Activated CD4-positive, alpha-beta memory T cell treated with anti-CD3 and anti-CD28 coated beads for 36 hours (primary cell): ENCODE measurements around the gene COL9A2. TPM values are rescaled to one million over a fixed set of nuclear protein-coding genes. Genes with fewer than 3 reads are reported as not detected.
A peak's percentile ranks its signal among the peaks of the same experiment; 100 is the strongest.
"Not testable (repeated sequence)": the region's sequence is repeated elsewhere in the genome, so short reads cannot be mapped to it uniquely, and the experiment has no call there.

Source experiments
- CTCF ChIA-PET: fragments of 350-600 bp; sonication (Branson Sonifier 250); formaldehyde crosslinking; loops from one replicate; lab custom pipeline; 2021; ENCODE audit warnings: antibody characterized with exemption, inconsistent platforms; lab: Charles Lee
- POLR2A ChIA-PET: fragments of 350-600 bp; sonication (Branson Sonifier 250); formaldehyde crosslinking; loops from one replicate; lab custom pipeline; 2021; ENCODE audit warnings: antibody characterized with exemption; lab: Charles Lee
- DNase-seq: peaks from one replicate; pipeline ENCODE4 v3.0.0-alpha.2; 2020
- H3K27ac Mint-ChIP-seq: one replicate; pipeline ENCODE4 v1.8.0; 2021; ENCODE audit warnings: mixed read lengths
- H3K27me3 Mint-ChIP-seq: one replicate; pipeline ENCODE4 v1.8.0; 2021; ENCODE audit warnings: mixed read lengths
- H3K36me3 Mint-ChIP-seq: one replicate; pipeline ENCODE4 v1.8.0; 2021; ENCODE audit warnings: mixed read lengths
- H3K4me1 Mint-ChIP-seq: one replicate; pipeline ENCODE4 v1.8.0; 2021; ENCODE audit warnings: low read depth, mixed read lengths
- H3K4me3 Mint-ChIP-seq: one replicate; pipeline ENCODE4 v1.8.0; 2021; ENCODE audit warnings: mild to moderate bottlenecking, mixed read lengths
- H3K9me3 Mint-ChIP-seq: one replicate; pipeline ENCODE4 v1.8.0; 2021; ENCODE audit warnings: mixed read lengths
- intact Hi-C: fragments of 100-400 bp; cut with micrococcal nuclease; formaldehyde crosslinking; loops from one replicate; pipeline ENCODE4 v1.15.1; 2023
- total RNA-seq, 2 experiments: library from RNA; stranded (reverse); gene quantifications; one replicate each; pipeline ENCODE4 v1.2.3, GENCODE V29; 2021

COL9A2 gene
- total RNA-seq, 2 experiments from 2014 or later: 11.7 to 13.1 TPM

- peak overlapping the region; percentile 10 for H3K4me3 Mint-ChIP-seq
- peak; percentile 58 for DNase-seq
These were observed 27.5 kb upstream of the COL9A2 start for GRCh38 chr1:40344597-40344996.

DNA sequence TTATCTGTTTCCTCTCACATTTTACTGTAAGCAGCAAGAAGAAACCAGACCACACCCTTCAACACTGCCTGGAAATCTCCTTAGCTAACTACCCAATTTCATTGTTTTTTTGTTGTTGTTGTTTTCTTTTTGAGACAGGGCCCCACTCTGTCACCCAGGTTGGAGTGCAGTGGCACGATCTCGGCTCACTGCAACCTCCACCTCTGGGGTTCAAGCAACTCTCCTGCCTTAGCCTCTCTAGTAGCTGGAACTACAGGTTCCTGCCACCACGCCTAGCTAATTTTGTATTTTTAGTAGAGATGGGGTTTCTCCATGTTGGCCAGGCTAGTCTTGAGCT, 25.3 kb upstream of the COL9A2 start:
- intact Hi-C loops: loop anchor here (2.0 kb wide), 1 partner anchor 42 kb away; no protein-coding TSS in a partner anchor

More at GRCh38 chr1:40344597-40344996, 27.5 kb upstream of the COL9A2 start:
- no peaks in the 10 kb centered on the region for H3K9me3 Mint-ChIP-seq
- peak overlapping the region; percentile 36 for H3K27ac Mint-ChIP-seq
- no peaks in the 10 kb centered on the region for H3K36me3 Mint-ChIP-seq
- H3K4me1 Mint-ChIP-seq: peaks cover 51% of the 10 kb centered on the region
- no peaks in the 10 kb centered on the region for H3K27me3 Mint-ChIP-seq
- CTCF ChIA-PET: interaction anchor here (0.7 to 1.5 kb wide), 5 partner anchors 20 to 201 kb away, joined by 4 to 6 read pairs (median 4); no protein-coding TSS in a partner anchor
- intact Hi-C loops: no loop called here
- POLR2A ChIA-PET: interaction anchor here (0.7 kb wide), 1 partner anchor 55 kb away, joined by 4 read pairs; no protein-coding TSS in a partner anchor

DNA sequence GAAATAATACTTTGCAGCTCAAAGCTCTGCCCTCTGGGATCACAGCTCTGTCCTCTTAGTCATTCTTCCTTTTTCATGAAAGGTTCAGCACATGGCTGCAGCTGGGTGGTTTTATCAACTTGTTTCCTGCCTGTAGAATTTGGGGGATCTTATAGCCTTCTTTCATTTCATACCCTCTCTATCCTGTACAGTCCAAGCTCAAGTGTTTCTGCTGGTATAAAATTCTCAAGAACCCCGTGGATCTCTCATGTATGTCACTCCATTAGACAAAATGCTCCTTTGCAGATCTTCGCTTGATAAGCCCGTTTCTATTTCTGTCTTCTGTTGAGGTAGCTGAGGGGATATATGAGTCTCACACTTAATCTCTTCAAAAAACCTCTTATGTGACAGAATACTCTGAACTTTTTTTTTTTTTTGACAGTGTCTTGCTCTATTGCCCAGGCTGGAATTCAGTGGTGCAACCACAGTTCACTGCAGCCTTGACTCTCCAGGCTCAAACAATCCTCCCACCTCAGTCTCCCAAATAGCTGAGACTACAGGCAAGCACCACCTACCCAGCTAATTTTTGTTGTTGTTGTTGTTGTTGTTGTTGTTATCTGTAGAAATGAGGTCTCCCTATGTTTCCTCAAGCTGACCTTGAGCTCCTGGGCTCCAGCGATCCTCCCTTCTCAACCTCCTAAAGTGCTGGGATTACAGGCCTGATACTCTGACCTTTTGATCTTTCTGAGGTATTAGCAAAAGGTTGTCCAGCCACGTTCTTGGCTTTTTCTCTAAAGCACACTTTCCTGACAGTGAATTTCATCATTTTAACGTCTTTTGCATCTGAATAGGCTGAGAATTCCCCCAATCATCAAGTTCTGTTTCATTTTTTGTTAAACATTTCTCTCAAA, 24.6 kb upstream of the COL9A2 start:
- intact Hi-C loops: loop anchor here (1.0 to 2.0 kb wide), 2 partner anchors 43 to 63 kb away; no protein-coding TSS in a partner anchor
- peak overlapping the region; percentile 21 for H3K4me3 Mint-ChIP-seq
- ChIA-PET CTCF (interaction anchor here (0.6 to 9.6 kb wide), 18 partner anchors 21 to 690 kb away, joined by 3 to 282 read pairs (median 3); partner anchors contain the start of genes COL9A2 and SMAP2), POLR2A (interaction anchor here (0.8 to 3.3 kb wide), 10 partner anchors 22 to 192 kb away, joined by 3 to 23 read pairs (median 4); partner anchors contain the start of gene SMAP2)
- peaks cover 60% of the 10 kb centered on the region for H3K4me1 Mint-ChIP-seq
- peak; percentile 40 for DNase-seq
- peak overlapping the region; percentile 91 for H3K27ac Mint-ChIP-seq
- no peaks in the 10 kb centered on the region for H3K36me3 Mint-ChIP-seq
- H3K27me3 Mint-ChIP-seq: no peaks in the 10 kb centered on the region
- H3K9me3 Mint-ChIP-seq: no peaks in the 10 kb centered on the region

More for the DNA sequence above, 25.3 kb upstream of the COL9A2 start:
- POLR2A ChIA-PET: interaction anchor here (1.6 to 3.3 kb wide), 5 partner anchors 22 to 62 kb away, joined by 4 to 23 read pairs (median 11); partner anchors contain the start of gene SMAP2
- Mint-ChIP-seq H3K27ac (peak overlapping the region; percentile 91), H3K4me1 (peaks cover 60% of the 10 kb centered on the region), H3K4me3 (peak overlapping the region; percentile 21)
- H3K9me3 Mint-ChIP-seq, H3K27me3 Mint-ChIP-seq, H3K36me3 Mint-ChIP-seq: not testable (repeated sequence)
- peak; percentile 36 for DNase-seq
- CTCF ChIA-PET: interaction anchor here (0.6 to 9.6 kb wide), 11 partner anchors 21 to 690 kb away, joined by 3 to 282 read pairs (median 4); partner anchors contain the start of gene COL9A2

- intact Hi-C loops: loop anchor here (2.0 kb wide), 1 partner anchor 25 kb away; no protein-coding TSS in a partner anchor
- ChIA-PET CTCF (interaction anchor here (0.6 to 9.6 kb wide), 63 partner anchors 9 to 537 kb away, joined by 3 to 282 read pairs (median 5); partner anchors contain the start of genes COL9A2, EXO5 and SMAP2), POLR2A (interaction anchor here (1.1 to 2.5 kb wide), 4 partner anchors 178 to 197 kb away, joined by 3 to 9 read pairs (median 5); no protein-coding TSS in a partner anchor)
- no peaks in the 10 kb centered on the region for H3K36me3 Mint-ChIP-seq
- H3K27me3 Mint-ChIP-seq: no peaks in the 10 kb centered on the region
- H3K4me3 Mint-ChIP-seq: no peak overlapping the region
- no peak overlapping the region for H3K27ac Mint-ChIP-seq
- H3K4me1 Mint-ChIP-seq: peaks cover 52% of the 10 kb centered on the region
- no peaks in the 10 kb centered on the region for H3K9me3 Mint-ChIP-seq
- no peak for DNase-seq
These were observed 22.6 kb upstream of the COL9A2 start for GRCh38 chr1:40339420-40340323.

DNA sequence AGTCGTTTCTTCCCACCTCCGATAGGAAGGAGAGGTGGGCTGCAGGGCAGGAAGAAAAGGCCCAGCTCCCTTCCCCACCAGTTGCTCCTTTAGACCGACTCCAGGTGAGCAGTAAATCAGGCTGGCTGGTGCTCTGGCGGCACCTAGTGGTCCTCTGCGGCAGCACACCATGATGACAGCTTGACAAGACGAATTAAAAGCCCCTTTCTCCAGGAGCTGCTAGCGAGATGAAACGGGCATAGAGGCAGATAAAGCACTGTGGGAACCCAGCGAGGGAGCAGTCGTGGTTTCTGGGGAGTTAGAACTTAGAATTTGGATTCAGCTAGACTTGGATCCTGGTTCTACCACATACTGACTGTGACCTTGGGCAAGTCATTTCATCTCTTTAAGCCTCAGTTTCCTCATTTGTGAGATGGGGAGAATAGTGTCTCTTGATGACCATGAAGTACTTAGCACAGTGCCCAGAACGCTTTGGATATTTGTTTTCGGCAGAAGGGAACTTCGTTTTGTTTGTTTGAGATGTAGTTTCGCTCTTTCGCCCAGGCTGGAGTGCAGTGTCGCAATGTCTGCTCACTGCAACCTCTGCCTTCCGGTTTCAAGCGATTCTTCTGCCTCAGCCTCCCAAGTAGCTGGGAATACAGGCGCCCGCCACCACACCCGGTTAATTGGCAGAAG, 21.8 kb upstream of the COL9A2 start:
- intact Hi-C loops: loop anchor here (1.0 to 2.0 kb wide), 6 partner anchors 24 to 261 kb away; no protein-coding TSS in a partner anchor
- Mint-ChIP-seq H3K4me3 (peak overlapping the region; percentile 4), H3K27me3 (no peaks in the 10 kb centered on the region), H3K9me3 (no peaks in the 10 kb centered on the region), H3K4me1 (peaks cover 45% of the 10 kb centered on the region), H3K27ac (peak overlapping the region; percentile 2), H3K36me3 (no peaks in the 10 kb centered on the region)
- CTCF ChIA-PET: interaction anchor here (0.6 to 9.6 kb wide), 79 partner anchors 10 to 1269 kb away, joined by 3 to 282 read pairs (median 5); partner anchors contain the start of genes COL9A2, EXO5 and SMAP2
- DNase-seq: peak; percentile 95
- POLR2A ChIA-PET: interaction anchor here (0.6 to 2.5 kb wide), 5 partner anchors 35 to 196 kb away, joined by 3 to 9 read pairs (median 5); no protein-coding TSS in a partner anchor

- ChIA-PET POLR2A (interaction anchor here (2.5 kb wide), 1 partner anchor 185 kb away, joined by 9 read pairs; no protein-coding TSS in a partner anchor), CTCF (interaction anchor here (0.7 to 9.6 kb wide), 22 partner anchors 9 to 418 kb away, joined by 3 to 282 read pairs (median 9); partner anchors contain the start of gene COL9A2)
- no peak overlapping the region for H3K4me3 Mint-ChIP-seq
- no peaks in the 10 kb centered on the region for H3K36me3 Mint-ChIP-seq
- no peak for DNase-seq
- H3K27me3 Mint-ChIP-seq: no peaks in the 10 kb centered on the region
- no peaks in the 10 kb centered on the region for H3K9me3 Mint-ChIP-seq
- H3K27ac Mint-ChIP-seq: no peak overlapping the region
- intact Hi-C loops: no loop called here
- peaks cover 34% of the 10 kb centered on the region for H3K4me1 Mint-ChIP-seq
These were observed 20.4 kb upstream of the COL9A2 start for GRCh38 chr1:40337443-40337842.

GRCh38 chr1:40332695-40333094, 15.6 kb upstream of the COL9A2 start:
- Mint-ChIP-seq H3K4me1 (no peaks in the 10 kb centered on the region), H3K4me3 (no peak overlapping the region), H3K27me3 (no peaks in the 10 kb centered on the region), H3K36me3 (no peaks in the 10 kb centered on the region), H3K9me3 (peaks cover 3% of the 10 kb centered on the region), H3K27ac (no peak overlapping the region)
- DNase-seq: no peak
- ChIA-PET CTCF (interaction anchor here (0.7 to 1.1 kb wide), 3 partner anchors 15 to 188 kb away, joined by 3 to 4 read pairs (median 3); no protein-coding TSS in a partner anchor), POLR2A (no interaction called here)
- intact Hi-C loops: no loop called here

DNA sequence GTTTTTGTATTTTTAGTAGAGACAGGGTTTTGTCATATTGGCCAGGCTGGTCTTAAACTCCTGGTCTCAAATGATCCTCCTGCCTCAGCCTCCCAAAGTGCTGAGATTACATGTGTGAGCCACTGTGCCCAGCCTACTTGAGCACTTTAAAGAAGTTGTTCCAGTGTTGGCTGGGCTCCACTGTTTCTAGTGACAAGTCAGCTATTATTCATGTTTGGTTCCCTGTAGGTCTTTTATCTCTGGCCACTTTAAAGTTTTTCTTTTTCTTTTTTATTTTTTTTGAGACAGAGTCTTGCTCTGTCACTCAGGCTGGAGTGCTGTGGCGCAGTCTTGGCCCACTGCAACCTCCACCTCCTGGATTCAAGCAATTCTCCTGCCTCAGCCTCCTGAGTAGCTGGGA, 14.3 kb upstream of the COL9A2 start:
- H3K4me1 Mint-ChIP-seq, H3K27me3 Mint-ChIP-seq, H3K27ac Mint-ChIP-seq, POLR2A ChIA-PET, DNase-seq, intact Hi-C loops, H3K4me3 Mint-ChIP-seq, H3K36me3 Mint-ChIP-seq, H3K9me3 Mint-ChIP-seq: not testable (repeated sequence)
- CTCF ChIA-PET: interaction anchor here (0.9 kb wide), 1 partner anchor 182 kb away, joined by 3 read pairs; no protein-coding TSS in a partner anchor

DNA sequence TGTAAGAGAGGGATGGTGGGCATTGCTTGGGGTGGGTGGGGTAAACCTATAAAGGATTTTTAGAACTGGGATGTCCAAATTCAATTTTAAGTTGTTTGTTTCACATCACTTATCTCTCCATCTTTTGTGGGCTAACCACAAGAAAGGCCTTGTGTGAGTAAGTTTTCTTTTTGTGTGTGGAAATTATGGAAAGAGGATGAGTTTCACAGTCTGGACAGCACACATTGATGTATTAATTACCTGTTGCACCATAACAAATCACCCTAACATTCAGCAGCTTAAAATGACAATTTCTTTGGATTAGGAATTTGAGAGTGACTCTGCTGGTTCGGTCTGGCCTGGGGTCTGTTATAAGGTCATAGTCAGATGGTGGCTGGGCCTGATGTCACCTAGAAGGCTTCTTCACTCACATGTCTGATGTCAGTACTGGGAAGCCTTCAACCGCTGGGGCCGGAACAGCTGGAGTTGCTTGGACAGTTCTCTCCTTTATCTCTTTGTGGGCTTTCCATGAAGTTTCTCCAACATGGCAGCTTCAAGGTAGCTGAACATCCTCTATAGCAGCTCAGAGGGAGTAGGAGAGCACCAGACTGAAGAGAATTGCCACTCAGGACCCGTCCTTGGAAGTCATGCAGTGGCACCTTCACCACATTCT, 2.0 kb upstream of the COL9A2 start:
- DNase-seq: no peak
- H3K27ac Mint-ChIP-seq: no peak overlapping the region
- peaks cover 2% of the 10 kb centered on the region for H3K36me3 Mint-ChIP-seq
- ChIA-PET POLR2A (no interaction called here), CTCF (interaction anchor here (1.0 to 7.5 kb wide), 4 partner anchors 20 to 175 kb away, joined by 3 to 96 read pairs (median 12); no protein-coding TSS in a partner anchor)
- intact Hi-C loops: loop anchor here (5.0 kb wide), 1 partner anchor 62 kb away; the partner anchor contains the start of gene ZMPSTE24
- H3K4me3 Mint-ChIP-seq: no peak overlapping the region
- H3K27me3 Mint-ChIP-seq: peaks cover 9% of the 10 kb centered on the region
- H3K4me1 Mint-ChIP-seq: peaks cover 29% of the 10 kb centered on the region
- no peaks in the 10 kb centered on the region for H3K9me3 Mint-ChIP-seq

GRCh38 chr1:40318476-40318875, 1.4 kb upstream of the COL9A2 start:
- Mint-ChIP-seq H3K27ac (no peak overlapping the region), H3K9me3 (no peaks in the 10 kb centered on the region), H3K4me1 (peaks cover 34% of the 10 kb centered on the region), H3K36me3 (peaks cover 2% of the 10 kb centered on the region), H3K27me3 (peaks cover 9% of the 10 kb centered on the region), H3K4me3 (no peak overlapping the region)
- CTCF ChIA-PET: interaction anchor here (1.0 to 7.5 kb wide), 4 partner anchors 21 to 175 kb away, joined by 3 to 96 read pairs (median 12); no protein-coding TSS in a partner anchor
- POLR2A ChIA-PET: no interaction called here
- DNase-seq: no peak
- intact Hi-C loops: loop anchor here (5.0 kb wide), 1 partner anchor 61 kb away; the partner anchor contains the start of gene ZMPSTE24
